ENCODE results near the gene EHF.

EHF gene

GRCh38 chr11:34655335-34656008 is 34.6 kb downstream of the EHF start:
- H3K36me3 ChIP-seq (ENCODE audit: control insufficient read depth in 2 of 2, insufficient read depth in 1 of 2, low read length in 2 of 2): no peaks in the 10 kb centered on the region
- H3K4me1 ChIP-seq (ENCODE audit: control insufficient read depth, insufficient read depth, low read length): no peaks in the 10 kb centered on the region
- H3K27ac ChIP-seq (ENCODE audit: extremely low read depth, low read depth, low read length): no peak overlapping the region

GRCh38 chr11:34656062-34656720 is 35.3 kb downstream of the EHF start:
- Histone ChIP-seq H3K36me3 (ENCODE audit: control insufficient read depth in 2 of 2, insufficient read depth in 1 of 2, low read length in 2 of 2) (no peaks in the 10 kb centered on the region), H3K4me3 (ENCODE audit: low read depth, low read length) (no peak overlapping the region), H3K4me1 (ENCODE audit: control insufficient read depth, insufficient read depth, low read length) (no peaks in the 10 kb centered on the region), H3K27ac (ENCODE audit: extremely low read depth, low read depth, low read length) (no peak overlapping the region), H3K9me3 (ENCODE audit: control insufficient read depth, insufficient read depth, low read depth, low read length) (no peaks in the 10 kb centered on the region)
- no peak for TF ChIP-seq RBAK (tag by site-specific recombination; IDR thresholded peaks at IDR 0.05)
- TF ChIP-seq OVOL3 (tag by site-specific recombination; IDR thresholded peaks at IDR 0.05): no peak
- no peak for TF ChIP-seq ZNF639 (tag by site-specific recombination; IDR thresholded peaks at IDR 0.05)
- TF ChIP-seq ZNF623 (tag by site-specific recombination; IDR thresholded peaks at IDR 0.05): peak; percentile 54
- TF ChIP-seq HIC1 (tag by site-specific recombination; IDR thresholded peaks at IDR 0.05): no peak
- no peak for TF ChIP-seq ZNF350 (tag by site-specific recombination; IDR thresholded peaks at IDR 0.05)
- no peak for TF ChIP-seq ZNF664 (tag by site-specific recombination; IDR thresholded peaks at IDR 0.05)
- TF ChIP-seq ZNF398 (tag by site-specific recombination; IDR thresholded peaks at IDR 0.05): no peak
- CTCF ChIA-PET: interaction anchor here (0.7 kb wide), 1 partner anchor 176 kb away, joined by 3 read pairs; no protein-coding TSS in a partner anchor
- POLR2A ChIA-PET: no interaction called here

More at GRCh38 chr11:34655335-34656008, 34.6 kb downstream of the EHF start:
- no peak for TF ChIP-seq TSHZ1 (tag by site-specific recombination; IDR thresholded peaks at IDR 0.05; ENCODE audit: borderline replicate concordance)
- no peak for TF ChIP-seq ZNF660 (tag by site-specific recombination; IDR thresholded peaks at IDR 0.05)
- TF ChIP-seq ZNF664 (tag by site-specific recombination; IDR thresholded peaks at IDR 0.05): 0 out of 2 replicates have a peak, but pooled peaks have one; percentile 20
- CTCF ChIA-PET: interaction anchor here (0.7 kb wide), 1 partner anchor 177 kb away, joined by 3 read pairs; no protein-coding TSS in a partner anchor
- Histone ChIP-seq H3K9me3 (ENCODE audit: control insufficient read depth, insufficient read depth, low read depth, low read length) (no peaks in the 10 kb centered on the region), H3K4me3 (ENCODE audit: low read depth, low read length) (no peak overlapping the region)
- POLR2A ChIA-PET: no interaction called here
